GM20000 (cell line): Measurements from ENCODE around the gene PIK3IP1.
"Not testable (repeated sequence)": the region's sequence is repeated elsewhere in the genome, so short reads cannot be mapped to it uniquely, and the experiment has no call there.

ENCODE experiments used
- DNase-seq: peaks from one replicate; pipeline ENCODE4 v3.0.0; 2012; ENCODE audit warnings: low spot score
- CTCF ChIP-seq: IDR thresholded peaks from 2 replicates; pipeline ENCODE4 v1.5.1; 2012; ENCODE audit warnings: mild to moderate bottlenecking, control low read depth; ENCODE audit errors: extremely low read depth, missing control alignments

Gene PIK3IP1

GRCh38 chr22:31253949-31254348 is 38.3 kb downstream of the PIK3IP1 start:
- DNase-seq: no peak
- TF ChIP-seq CTCF: no peak

- DNase-seq: no peak
- TF ChIP-seq CTCF: no peak
Measured at GRCh38 chr22:31250740-31251600, 41.3 kb downstream of the PIK3IP1 start.

GRCh38 chr22:31248965-31249958 is 43.0 kb downstream of the PIK3IP1 start:
- no peak for DNase-seq
- no peak for TF ChIP-seq CTCF

GRCh38 chr22:31248138-31248745 is 44.0 kb downstream of the PIK3IP1 start:
- TF ChIP-seq CTCF: no peak
- DNase-seq: peak; percentile 57

GRCh38 chr22:31247726-31248125 is 44.6 kb downstream of the PIK3IP1 start:
- TF ChIP-seq CTCF: no peak
- DNase-seq: no peak

- no peak for TF ChIP-seq CTCF
- DNase-seq: no peak
Measured at GRCh38 chr22:31246687-31247086, 45.6 kb downstream of the PIK3IP1 start.

- not testable (repeated sequence) for DNase-seq
Measured at GRCh38 chr22:31245998-31246397, 46.3 kb downstream of the PIK3IP1 start.
